ENCODE measurements around the gene ST8SIA5.

ST8SIA5 gene

DNA sequence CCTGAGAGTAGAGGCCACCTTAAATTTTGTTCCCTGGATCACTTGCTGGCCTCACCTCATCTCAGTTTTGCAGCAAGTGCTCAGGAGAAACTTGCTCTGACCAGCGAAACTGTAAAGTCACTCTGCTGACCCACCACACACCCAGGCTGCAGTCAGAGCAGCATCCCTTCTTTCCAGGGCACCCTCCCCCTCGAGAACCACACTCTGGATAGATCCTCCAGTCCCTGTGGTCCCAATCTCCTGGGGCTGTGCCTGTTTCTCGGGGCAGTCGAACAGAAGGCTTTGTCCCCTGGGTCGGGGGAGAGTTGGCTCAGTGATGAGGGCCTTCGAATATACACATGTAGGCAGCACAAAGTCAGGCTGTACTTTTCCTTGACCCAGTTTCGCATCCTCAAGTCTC is 18.4 kb downstream of the ST8SIA5 start:
- no peak for DNase-seq

DNA sequence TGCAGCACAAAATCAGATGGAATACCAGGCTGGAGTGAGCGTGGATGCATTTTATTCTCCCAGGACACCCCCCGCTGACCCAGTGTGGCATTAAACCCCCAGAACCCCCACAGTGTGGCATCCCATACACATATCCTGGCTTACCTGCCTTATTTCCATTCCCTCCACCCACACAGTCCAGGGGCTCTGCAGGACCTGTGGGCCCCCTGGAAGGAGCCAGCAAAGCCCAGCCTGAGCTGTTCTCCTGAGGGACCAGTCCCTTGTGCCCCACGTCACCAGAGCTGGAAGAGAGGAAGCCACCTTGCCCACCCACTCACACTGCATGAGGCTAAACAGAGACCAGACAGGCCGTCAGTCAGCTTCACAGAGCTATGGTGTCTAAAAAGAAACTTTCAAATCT is 20.1 kb downstream of the ST8SIA5 start:
- no peak for DNase-seq

DNA sequence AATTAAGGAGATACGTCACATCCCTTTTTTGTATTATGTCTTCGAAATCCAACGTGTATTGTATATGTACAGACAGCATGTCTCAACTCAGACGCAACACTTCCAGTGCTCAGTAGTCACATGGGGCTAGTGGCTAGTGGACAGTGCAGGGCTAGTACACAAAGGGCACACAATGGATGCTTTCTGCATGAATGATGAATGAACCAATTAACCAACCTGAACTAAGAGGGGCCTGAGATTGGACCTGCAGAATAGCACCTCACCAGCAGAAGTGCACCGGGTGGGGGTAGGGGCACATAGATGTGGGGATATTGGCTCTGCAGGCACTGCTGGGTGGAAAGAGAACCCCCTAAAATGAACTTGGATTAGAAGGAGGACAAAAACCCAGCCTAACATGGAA is 20.7 kb downstream of the ST8SIA5 start:
- DNase-seq, result no peak

DNA sequence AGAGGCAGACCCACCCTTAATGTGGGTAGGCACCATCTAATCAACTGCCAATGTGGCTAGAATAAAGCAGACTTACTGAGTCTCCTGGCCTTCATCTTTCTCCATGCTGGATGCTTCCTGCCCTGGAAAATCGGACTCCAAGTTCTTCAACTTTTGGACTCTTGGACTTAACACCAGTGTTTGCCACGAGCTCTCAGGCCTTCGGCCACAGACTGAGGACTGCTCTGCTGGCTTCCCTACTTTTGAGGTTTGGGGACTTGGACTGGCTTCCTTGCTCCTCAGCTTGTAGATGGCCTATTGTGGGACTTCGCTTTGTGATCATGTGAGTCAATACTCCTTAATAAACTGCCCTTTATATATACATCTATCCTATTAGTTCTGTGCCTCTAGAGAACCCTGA is 21.9 kb downstream of the ST8SIA5 start:
- no peak for DNase-seq

DNA sequence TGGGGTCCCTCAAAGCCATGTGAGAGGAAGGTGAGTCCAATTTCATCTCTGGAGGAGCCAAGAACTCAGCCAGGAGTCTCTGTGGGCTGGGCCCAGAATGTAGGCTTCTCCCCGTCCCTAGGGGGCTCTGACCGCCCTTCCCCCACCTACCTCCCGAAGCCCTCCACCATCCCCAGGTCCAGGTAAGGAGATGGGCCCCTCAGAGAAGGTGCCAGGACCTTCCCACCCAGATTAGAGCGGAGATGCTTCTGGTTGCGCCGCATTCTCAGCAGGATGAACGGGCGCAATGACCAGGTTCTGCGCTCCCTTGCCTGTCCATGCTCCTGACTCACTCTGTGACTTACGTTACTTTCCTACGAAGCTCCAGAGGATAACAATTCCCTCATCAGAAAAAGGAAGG is 23.0 kb downstream of the ST8SIA5 start:
- no peak for DNase-seq

DNA sequence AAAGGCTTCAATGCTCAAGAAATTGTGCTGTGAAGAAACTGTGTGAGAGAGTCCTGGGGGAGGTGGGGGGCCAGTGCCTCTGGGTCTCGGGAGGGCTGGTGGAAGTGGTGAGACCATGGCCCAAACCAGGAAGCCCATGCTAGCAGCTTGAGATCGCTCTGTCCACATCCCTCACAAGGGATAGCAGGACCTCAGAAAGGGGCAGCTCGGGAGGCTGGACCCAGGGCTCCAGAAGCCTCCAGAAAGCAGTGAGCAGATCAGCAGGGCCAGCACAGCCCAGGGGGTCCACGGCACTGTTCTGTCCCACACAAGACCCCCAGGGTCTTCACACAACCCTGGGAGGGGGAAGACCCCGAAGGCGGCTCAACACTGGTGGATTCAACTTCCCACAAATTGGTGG is 24.1 kb downstream of the ST8SIA5 start:
- DNase-seq, result no peak

DNA sequence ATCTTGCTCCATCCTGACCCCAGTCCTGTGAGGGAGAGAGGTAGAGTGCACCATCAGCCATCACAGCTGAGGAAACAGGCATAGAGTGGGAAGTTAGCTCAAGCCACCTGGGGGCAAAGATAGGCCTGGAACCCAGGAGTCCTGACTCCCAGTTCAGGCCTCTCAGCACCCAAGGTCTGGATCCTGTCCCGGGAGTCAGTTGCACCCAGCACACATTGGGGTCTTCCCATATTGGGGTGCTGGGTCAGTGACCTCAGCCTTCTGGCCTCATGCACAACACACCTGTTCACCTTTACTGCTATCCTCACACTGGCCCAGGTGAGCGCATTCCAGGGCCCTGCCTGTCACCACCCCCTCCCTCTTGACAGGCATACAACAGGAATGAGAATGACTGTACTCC is 24.7 kb downstream of the ST8SIA5 start:
- DNase-seq, result no peak

DNA sequence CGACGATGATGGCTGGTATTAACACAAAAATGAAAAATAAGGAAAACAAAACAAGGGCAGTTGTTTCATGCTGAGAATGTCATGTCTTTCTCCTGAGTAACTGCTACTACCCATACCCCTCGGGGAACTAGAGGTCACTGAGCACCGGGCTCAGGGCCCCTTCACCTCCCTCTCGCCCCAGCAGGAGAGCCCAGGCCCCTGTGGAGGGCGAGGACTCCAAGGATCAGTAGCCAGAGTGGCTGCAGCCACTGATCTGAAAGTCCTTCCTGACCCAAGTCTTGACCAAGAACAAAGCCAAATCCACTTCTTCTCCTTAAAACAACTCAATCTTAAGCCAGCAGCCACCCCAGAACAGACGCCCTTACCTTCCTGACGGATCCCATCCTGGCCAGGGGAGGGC is 25.5 kb downstream of the ST8SIA5 start:
- DNase-seq, result no peak

DNA sequence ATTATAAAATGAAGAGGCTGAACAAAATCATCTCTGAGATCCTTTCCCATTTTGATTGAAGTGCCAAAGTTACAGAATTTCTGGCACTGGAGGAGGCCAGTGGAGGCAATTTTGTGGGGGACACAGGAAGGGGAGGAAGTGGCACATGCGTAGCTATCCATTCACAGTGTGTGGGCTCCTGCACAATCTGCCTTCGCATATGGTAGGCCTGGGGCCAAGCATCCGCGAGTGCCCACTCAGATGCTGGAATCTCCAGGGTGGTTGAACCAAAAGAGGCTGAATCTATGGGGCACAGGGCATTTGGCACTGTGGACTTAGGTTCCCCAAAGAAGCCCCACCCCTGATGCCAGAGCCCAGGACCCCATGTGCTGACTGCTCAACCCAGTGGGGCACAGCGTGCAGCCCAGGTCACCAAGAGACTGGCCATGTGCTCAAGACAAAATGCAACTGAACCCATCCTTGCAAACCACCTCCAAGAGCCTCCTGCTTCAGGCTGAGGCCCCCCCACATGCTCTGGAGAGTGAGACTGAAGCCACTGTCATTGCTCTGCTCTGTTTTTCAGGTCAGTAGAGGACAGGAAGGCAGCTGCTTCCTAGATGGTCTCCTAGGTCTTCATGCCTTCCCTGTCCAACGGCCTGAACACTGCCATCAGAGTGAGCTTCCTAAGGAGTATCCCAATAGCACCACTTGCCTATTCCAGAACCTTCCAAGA is 28.5 kb downstream of the ST8SIA5 start:
- no peak for DNase-seq

DNA sequence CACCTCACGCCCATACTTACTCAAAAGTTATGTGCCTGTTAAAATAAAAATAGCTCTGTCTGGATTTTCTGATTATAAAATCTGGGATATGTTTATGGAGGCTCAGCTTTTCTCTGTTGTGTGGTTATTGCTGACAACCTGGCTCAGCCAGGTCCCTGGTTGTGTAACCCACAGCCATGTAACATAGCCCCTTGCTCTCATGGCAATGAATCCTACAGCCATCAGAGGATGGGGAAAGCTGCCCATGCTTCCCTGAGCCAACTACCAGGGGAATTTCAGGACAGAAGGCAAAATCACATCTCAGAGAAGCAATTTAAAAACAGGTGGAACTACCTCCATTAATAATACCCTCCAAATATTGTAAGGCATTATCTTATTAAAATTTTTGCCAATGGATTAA is 29.7 kb downstream of the ST8SIA5 start:
- no peak for DNase-seq

DNA sequence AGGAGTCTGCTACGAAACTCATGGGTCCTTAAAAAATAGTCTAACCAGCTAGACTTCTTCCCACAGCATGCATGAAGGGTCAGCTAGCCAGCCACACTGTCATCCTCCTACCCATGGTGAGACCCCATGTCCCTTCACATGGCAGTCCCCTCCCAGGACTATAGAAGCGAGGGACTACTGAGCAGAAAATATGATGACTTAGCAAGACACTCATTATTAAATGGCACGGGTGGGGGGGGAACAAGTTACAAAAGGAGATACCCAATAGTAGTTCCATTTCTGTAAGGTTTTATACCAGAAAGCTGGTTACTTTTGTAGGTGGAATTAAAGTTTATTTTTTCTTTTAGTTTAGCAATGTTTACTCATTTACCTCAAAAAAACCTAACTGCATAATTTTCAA is 31.5 kb downstream of the ST8SIA5 start:
- no peak for DNase-seq

DNA sequence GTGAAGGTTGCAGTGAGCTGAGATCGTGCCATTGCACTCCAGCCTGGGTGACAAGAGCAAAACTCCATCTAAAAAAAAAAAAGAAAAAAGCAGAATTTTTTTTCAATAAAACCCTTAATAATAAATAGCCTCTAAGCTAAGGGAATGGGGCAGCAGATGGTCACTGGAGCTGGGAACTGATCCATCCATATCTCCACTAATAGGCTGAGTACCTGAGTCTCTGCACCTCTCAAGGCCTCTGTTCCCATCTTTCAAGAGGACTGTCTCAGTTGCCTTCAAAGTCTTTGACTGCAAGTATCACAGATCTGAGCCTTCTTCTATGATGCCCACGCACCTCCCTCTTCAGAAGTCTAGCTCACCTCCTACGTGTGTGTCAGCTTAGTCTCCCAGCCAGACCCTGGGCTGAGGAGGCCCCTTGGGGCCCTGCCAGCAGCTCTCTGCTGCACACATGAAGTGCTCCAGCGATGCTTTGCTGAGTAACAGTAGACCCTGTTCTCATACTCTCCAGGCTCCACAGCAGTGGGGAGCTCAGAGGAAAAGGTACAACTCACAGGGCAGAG is 32.9 kb downstream of the ST8SIA5 start:
- DNase-seq, result no peak

DNA sequence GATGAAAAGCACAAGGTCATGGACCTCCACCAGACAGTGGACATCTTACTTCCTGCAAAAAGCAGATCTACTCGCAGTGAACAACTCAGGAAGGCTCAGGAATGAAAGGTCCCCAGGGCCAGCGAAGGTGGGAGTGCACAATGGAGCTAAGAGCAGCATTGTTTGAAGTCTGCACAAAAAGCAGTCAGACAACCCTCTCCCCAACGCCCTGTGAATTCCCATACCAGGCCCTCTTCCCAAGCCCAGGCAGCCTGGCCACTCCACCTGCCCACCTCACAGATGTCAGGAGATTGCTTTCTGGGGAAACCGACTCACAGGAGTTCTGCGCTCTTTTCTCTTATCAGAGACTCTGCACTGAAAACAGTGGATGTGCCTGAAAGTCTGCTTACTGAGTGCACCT is 34.8 kb downstream of the ST8SIA5 start:
- DNase-seq, result no peak

DNA sequence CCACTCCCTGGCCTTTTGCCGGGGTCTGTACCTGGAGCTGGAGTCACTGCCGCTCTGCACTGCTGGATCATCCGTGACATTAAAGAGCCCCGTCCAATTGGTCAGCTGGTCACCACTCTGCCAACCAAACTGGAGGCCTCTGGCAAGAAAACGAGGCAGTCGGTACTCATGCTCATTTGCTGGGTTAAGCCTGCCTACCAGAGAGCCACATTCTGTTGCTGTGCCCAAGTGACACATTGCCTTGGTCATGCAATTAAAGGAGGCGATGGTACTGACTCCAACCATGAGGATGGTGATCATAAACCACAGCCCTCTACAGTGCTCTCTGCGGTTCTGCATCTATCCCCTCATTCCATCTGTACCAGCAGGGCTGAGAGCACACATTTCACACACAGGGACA is 35.5 kb downstream of the ST8SIA5 start:
- no peak for DNase-seq

DNA sequence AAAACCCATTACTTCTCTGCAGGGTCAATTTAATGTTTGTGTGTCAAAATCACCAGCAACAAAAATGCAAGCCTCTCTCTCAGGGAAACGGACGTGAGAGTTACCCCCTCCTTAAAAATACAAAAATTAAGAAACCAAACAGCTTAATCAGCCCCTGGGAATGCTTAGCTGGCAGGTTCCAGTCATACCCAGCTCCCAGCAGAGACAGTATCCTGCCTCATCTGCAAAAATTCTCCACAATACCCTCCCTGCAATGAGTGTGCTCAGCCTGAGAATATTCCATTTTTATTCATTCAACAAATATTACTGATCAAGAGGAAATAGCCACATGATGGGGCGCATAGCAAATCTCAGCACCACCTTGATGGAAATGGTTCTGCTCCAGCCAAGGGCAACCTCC is 36.3 kb downstream of the ST8SIA5 start:
- no peak for DNase-seq

DNA sequence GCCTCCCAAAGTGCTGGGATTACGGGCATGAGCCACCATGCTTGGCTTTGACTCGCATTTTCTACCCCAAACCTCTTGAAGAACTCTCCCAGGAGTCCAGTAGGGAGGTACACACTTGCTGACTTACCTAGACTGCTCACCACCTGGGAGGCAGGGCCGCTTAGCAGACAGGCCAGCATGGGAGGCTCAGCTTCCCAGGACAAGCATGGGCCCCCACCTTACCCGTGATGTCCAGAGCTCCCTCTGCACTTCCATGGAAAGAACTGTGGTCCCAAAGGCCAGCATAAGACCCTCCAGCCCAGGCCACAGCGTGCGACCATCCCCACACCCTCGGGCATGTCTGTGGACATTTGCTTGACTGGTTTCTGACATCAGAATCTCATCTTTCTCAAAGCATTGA is 36.8 kb downstream of the ST8SIA5 start:
- DNase-seq, result no peak

DNA sequence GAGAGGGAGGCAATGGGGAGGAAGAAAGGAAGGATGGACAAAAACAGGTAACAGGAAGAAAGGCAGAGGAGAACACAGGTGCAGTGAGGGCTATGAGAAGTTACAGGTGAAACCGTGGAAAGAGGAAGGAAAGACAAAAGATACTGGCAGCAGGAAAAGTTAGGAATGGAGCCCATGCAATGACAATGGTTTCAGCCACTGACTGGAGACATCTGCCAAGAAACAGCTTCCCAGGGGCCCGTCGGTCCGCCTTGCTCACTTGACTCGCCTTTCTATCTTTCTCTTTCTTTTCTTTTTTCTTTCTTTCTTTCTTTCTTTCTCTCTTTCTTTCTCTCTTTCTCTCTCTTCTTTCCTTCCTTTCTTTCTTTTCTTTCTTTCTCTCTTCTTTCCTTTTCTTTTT is 37.5 kb downstream of the ST8SIA5 start:
- no peak for DNase-seq

DNA sequence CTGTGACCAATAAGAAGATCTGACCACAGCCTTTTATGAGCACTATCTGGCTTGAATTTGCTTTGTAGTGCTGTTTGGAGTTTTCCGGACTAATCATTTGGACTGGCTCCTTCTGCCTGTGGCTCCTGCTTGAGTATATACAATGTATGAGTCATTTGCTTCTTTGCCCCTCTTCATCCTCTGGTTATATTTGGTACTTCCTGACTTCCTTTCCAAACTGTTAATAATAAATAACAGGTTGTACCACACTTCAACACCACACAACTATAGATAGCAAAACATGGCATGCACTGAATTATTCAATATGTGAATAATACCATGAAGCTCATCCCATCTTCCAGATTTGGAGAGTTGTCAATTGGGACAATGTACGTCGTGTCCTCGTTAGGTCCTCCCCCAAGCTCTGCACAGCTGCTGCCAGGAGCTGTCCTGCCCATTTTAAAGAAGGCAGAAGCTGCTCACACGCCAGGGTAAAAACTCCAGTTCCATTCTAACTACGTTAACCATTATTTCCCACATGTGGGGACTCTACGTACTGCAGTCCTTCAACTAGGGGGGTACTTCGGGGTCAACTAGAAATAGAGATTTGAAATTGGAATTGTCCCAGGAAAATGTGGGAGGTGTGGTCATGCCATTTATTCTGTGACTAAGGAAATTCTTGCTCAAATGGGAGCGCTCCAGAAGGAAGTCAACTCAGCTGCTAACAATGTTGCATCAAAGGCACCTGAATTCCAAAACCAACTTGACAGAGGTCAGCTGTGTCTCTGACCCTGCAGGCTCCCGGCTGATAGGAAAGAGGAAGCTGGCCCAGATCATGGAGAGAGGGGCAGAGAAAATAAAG is 38.1 kb downstream of the ST8SIA5 start:
- DNase-seq, result no peak

DNA sequence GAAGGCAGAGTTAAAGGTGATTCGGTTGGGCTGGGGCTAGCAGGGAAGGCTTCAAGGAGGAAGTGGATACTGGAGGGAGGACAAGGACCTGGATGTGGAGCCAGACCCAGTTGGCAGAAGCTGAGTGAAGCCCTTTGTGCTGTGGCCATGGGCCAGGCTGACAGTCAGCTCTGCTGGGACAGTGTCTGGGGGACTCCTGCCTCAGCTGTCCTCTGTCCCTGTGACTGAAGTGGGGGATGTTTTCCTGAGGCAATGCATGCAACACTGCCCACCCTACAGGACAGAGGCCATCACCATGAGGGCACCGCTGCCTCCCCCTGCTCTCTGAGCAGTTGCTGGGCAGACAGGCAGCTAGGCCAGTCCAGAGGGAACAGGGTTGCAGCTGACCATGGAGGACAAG is 40.0 kb downstream of the ST8SIA5 start:
- DNase-seq, result no peak

DNA sequence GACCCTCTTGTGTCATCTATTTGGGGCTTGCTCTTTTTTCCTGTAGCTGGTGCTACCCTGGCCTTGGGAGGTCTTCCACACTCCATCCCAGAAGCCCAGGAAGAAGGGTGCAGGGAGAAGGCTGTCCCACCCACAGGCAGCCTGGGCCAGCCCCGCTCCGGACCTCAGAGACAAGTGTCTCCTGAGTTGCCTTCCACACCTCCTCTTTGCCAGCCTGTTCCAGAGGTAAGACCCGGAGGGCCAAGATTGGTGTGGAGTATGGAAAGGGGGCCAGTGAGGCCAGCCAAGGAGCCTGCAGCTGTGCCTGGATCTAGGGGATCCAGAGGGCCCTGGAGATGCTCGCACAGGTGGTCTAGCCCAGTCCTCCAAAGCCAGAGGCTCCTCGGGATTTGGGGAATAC is 40.5 kb downstream of the ST8SIA5 start:
- DNase-seq, result no peak

DNA sequence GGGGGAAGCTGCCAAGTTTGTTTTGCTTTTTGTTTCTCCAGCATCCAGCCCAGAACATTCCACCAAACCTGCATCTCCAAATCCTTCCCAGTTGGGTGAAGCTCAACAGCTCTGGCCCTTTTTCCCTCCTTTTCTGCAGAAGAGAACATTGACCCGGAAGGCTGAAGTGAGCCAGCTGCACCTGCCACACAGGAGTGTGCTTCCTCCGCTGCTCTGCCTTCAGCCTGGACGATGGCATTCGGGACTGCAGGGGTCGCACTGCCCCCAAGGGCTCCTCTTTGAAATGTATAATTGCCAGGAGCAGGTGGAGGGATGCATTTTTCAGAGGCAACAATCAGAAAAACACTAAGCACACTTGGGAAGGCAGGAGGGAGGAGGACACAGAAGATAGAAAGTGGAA is 41.8 kb downstream of the ST8SIA5 start:
- DNase-seq, result no peak

DNA sequence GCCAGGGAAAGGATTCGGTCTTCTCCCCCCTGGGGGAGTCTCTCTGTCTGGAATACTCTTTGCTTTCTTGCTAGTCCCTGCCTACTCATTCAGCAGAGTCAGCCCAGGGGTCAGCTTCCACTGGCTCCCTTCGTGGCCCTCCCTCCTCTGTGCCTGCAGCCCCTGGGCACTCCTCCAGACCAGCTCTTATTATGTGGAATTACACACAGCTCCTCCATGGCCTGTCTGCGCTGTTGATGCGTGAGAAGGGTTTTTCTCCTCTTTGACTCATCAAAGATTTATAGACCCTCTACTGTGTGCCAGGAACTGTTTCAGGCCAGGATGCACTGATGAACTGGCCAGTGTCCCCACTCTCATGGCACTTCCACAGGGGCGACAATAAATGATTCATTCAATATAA is 44.4 kb downstream of the ST8SIA5 start:
- DNase-seq, result no peak

DNA sequence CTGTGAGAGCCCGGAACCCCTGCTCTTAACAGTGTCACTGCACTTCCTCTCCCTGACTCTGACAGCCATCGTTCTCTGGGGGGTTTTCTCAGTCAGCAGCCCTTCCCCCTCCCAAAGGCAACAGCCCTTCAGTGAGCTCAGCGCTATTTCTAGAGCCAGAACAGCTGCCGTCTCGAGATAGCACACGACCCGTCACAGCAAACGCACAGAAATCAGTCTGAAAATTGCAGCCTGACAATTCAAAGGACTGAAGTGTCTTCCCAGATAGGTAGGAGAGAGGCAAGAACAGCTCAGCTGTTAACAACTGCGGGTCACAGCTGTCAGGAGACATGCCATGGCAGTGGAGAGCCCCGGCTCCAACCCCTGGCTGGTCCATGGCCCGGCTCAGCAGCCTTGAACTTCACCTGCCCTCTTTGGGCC is 45.4 kb downstream of the ST8SIA5 start:
- no peak for DNase-seq

DNA sequence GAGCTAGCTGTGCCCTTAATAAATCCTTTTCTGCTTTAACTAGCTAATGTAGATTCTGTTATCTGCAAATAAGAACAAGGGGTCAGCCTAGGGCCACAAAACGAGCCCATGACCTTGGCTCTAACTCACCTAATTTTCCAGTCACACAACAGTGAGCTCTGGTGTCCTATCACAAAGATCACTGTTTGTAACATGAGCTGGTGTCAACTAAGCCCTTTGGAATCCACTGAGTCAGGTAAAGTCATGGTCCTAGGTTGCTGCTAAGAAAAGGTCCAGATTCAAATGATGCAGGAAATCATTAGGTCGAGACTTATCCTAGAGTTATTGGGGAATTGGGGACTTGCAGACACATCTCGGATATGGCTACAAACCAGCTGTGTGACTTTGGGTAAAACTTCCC is 49.9 kb downstream of the ST8SIA5 start:
- DNase-seq, result no peak
